Fibroblast of skin of right biceps (primary cell): Measurements from ENCODE around the gene OR2T3.
"Not testable (repeated sequence)": the region's sequence is repeated elsewhere in the genome, so short reads cannot be mapped to it uniquely, and the experiment has no call there.

Experiments
- DNase-seq: peaks from one replicate; pipeline ENCODE4 v3.0.0-alpha.2; 2013

OR2T3 gene, protein sequence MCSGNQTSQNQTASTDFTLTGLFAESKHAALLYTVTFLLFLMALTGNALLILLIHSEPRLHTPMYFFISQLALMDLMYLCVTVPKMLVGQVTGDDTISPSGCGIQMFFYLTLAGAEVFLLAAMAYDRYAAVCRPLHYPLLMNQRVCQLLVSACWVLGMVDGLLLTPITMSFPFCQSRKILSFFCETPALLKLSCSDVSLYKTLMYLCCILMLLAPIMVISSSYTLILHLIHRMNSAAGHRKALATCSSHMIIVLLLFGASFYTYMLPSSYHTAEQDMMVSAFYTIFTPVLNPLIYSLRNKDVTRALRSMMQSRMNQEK

GRCh38 chr1:248473051-248473450, at the start of gene OR2T3:
OR2T3 (plus strand) TSS chr1:248473351; CDS start chr1:248473351, 0 bp downstream.
- not testable (repeated sequence) for DNase-seq

GRCh38 chr1:248427526-248428191, 45.5 kb upstream of the OR2T3 start:
- DNase-seq = not testable (repeated sequence)

- not testable (repeated sequence) for DNase-seq
Observed at GRCh38 chr1:248428192-248428533, 45.0 kb upstream of the OR2T3 start.

DNA sequence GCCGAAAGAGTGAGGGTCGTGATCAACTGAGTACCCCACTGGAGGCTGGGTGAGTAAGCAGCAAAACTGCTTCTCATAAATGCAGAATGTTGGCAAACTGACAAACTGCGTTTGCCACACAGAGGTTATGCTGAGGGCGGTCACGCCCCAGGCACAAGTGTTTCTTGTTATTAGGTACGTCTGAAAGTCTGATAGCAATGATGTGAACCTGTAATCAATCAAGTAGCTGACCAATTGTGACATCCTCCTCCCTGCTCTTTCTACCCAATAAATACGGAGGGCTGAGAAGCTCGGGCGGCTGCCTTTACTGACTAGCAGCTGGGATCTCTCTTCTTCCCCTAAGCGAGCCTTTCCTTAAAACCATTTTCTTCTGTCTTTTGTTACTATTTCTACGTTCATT, 41.5 kb upstream of the OR2T3 start:
- DNase-seq = not testable (repeated sequence)

DNA sequence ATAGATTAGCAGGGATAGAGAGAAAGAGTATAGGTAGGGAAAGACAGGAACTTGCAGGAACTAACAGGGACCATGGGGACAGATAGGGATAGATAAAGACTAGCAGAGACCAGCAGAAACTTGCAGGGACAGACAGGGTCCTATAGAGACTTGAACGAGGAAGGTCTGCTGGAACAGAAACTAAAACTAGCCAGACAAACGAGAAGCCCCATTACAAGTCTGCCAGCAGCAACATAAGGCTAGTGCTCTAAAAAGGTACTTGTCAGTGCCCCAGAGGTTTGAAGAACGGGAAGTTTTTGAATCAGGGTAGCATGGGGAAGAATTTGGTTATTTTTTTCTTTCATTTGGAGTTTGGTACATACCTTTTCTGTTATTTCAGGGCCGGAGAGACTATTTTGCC, 41.0 kb upstream of the OR2T3 start:
- DNase-seq = not testable (repeated sequence)

- DNase-seq = not testable (repeated sequence)
Observed at GRCh38 chr1:248433811-248434415, 39.2 kb upstream of the OR2T3 start.

- not testable (repeated sequence) for DNase-seq
Observed at GRCh38 chr1:248434913-248435312, 38.2 kb upstream of the OR2T3 start.

GRCh38 chr1:248436303-248436702, 36.8 kb upstream of the OR2T3 start:
- DNase-seq = not testable (repeated sequence)

DNA sequence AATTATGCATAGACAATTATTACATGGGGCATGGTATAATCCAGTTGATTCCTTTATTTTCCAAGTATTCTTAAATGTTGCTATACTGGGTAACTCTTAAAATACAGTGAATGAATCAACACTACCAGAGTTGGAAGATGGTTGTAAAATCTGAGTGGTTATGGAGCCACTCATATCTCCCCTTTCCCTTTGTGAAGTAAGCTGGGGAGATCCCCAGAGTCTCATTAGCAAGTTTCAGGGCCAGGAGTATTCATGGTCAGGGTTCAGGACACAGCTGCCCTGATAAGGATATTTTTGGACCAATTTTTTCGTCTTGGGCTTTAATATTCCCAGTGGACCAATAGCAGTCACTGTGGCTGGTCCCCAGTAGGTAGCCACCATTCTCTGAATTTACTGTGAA, 34.5 kb upstream of the OR2T3 start:
- DNase-seq = not testable (repeated sequence)

GRCh38 chr1:248439283-248439682, 33.9 kb upstream of the OR2T3 start:
- not testable (repeated sequence) for DNase-seq

DNA sequence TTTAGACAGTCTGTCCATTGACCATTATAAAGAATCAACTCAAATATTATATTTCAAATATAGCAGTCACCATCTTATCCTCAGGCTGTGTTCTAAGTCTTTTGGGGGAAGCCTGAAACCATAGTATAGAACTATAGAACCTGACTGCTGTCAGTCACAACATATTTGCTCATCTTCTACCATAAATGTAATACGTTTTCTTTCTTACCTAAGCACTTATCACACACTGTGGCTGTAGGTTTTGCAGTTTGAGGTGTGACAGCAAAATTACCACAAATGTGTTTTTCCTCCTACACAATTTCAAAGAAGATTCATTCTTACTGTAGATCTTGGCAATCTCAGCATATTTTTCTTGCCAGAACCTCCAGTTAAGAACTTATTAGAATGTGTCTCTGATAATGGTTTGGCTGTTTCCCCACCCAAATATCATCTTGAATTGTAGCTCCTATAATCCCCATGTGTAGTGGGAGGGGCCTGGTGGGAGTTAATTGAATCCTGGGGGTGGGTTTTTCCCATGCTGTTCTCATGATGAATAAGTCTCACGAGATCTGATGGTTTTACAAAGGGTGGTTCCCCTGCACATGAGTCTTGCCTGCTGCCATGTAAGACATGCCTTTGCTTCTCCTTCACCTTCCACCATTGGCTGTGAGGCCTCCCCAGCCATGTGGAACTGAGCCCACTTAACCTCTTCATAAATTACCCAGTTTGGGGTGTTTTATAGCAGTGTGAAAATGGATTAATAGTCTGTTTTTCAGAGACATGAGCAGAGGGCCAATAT, 30.5 kb upstream of the OR2T3 start:
- not testable (repeated sequence) for DNase-seq

GRCh38 chr1:248444603-248445002, 28.5 kb upstream of the OR2T3 start:
- not testable (repeated sequence) for DNase-seq

- not testable (repeated sequence) for DNase-seq
Observed at GRCh38 chr1:248445399-248445798, 27.8 kb upstream of the OR2T3 start, which contains the start of gene OR2T2. OR2T2 (plus strand) TSS chr1:248445637; CDS start chr1:248452798, 7,161 bp downstream.

DNA sequence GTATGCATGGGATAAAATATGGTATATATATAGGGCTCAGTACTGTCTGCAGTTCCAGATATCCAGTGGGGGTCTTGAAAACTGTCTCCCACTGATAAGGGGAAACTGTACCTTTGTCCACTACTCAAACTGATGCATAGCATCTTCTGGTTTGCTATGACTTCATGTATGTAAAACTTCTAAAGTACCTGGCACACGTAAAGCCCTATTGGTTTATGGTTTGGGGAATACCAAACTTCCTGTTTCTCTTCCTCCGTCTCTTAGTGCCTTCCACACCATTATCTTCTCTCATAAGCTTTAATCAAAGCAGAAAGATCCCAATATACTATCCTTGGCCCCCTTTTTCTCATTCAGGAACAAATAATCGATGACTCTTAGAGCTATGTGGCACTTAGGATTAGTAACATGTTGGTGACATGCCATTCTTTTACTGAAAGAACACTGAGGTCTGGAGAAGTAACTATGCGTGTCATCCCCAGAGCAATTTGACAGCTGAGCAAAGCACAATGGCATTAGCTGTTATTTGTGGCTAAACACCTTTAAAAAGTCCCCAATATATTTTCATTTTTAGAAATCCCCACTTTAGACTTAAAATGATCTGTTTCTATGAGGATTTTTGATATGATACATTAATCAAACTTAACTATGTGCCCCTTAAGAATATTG, 24.6 kb upstream of the OR2T3 start:
- DNase-seq = not testable (repeated sequence)

DNA sequence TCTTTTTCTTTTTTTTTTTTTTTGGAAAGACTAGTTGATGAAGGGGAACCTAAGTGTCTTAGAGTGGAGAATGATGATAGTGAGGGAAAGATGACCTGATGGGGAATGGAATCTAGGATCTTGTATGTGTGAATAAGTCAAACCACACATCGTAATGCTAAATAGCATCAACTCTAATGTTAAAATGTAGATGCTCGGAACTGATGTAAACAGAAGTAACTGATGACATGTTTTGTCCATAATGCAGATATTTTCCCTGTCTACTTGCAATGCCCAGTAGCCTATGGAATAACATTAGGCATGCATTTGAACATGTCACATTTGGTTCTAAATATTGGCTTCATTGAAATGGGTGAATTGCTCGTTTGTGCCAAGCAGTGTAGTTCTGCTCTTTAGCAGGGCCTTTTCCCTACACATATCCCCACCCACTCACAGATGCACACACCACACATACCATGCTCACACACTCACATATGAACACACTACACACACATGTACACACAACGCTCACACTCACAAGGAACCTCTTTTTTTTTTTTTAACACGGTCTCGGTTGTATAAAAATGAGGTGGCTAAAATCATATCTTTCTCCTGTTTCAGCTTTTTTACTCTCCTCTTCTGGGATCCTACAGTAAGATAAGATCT, 23.2 kb upstream of the OR2T3 start:
- not testable (repeated sequence) for DNase-seq

GRCh38 chr1:248450466-248451145, 22.5 kb upstream of the OR2T3 start:
- DNase-seq = not testable (repeated sequence)

DNA sequence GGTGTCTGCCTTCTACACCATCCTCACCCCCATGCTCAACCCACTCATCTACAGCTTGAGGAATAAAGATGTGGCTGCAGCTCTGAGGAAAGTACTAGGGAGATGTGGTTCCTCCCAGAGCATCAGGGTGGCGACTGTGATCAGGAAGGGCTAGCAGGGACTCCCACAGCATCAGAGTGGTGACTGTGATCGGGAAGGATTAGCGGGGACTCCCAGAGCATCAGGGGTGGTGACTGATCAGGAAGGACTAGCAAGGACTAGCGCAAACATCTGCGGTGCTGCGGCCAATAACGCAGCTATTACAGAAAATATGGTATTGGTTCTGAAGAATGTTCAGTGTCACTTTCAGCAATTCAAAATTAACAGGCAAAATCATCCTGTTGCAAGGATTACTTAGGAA, 19.5 kb upstream of the OR2T3 start:
- not testable (repeated sequence) for DNase-seq

DNA sequence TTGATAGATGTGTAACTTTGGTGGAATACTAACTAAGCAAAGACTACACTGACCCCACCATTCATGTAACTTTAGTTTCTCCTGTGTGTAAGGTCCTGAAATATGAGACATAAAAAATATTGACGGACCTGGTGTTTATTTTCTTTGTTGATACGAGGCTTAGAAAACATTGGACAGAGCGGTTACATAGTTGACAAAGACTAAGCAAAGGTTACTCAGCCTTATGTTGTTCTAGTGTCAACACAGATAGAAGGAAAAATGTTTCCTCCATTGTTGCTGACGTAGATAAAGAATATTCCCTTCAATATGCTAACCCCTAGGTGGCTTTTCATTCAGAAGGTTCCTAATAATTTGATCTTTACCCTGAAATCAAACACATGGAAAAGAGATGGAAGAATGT, 18.1 kb upstream of the OR2T3 start:
- DNase-seq = not testable (repeated sequence)

DNA sequence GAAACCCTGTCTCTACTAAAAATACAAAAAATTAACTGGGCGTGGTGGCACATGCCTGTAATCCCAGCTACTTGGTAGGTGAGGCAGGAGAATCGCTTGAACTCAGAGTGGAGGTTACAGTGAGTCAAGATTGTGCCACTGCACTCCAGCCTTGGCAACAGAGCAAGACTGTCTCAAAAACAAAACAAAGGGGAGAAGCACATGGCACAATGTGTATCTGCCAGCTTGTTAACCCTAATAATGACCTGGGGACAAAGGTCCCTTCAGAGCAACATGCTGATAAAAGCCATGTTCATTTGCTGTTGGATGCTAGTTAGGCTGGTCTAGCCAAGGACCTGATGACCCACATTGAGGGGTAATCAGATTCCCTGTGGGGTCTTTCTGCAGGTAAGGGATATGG, 16.5 kb upstream of the OR2T3 start:
- DNase-seq = not testable (repeated sequence)

GRCh38 chr1:248459117-248459516, 14.0 kb upstream of the OR2T3 start:
- not testable (repeated sequence) for DNase-seq

- DNase-seq = no peak
Observed at GRCh38 chr1:248471154-248471553, 2.0 kb upstream of the OR2T3 start.
